ENCODE results near the gene NLRX1.
"Not testable (repeated sequence)": the region's sequence is repeated elsewhere in the genome, so short reads cannot be mapped to it uniquely, and the experiment has no call there.

NLRX1 gene

GRCh38 chr11:119198925-119199324 lies 30.4 kb downstream of the NLRX1 start:
- no peaks in the 10 kb centered on the region for H3K36me3 ChIP-seq (ENCODE audit: insufficient read depth, low read length)
- H3K9ac ChIP-seq (ENCODE audit: low read depth, low read length) = no peak overlapping the region
- H3K27ac ChIP-seq (ENCODE audit: low read depth, low read length) = no peak overlapping the region
- no peak overlapping the region for H3K4me3 ChIP-seq (ENCODE audit: low read length)
- H3K4me1 ChIP-seq (ENCODE audit: insufficient read depth, low read length) = peaks cover 6% of the 10 kb centered on the region
- H3K27me3 ChIP-seq (ENCODE audit: insufficient read depth, low read length) = no peaks in the 10 kb centered on the region
- no peaks in the 10 kb centered on the region for H3K9me3 ChIP-seq (ENCODE audit: insufficient read depth, low read depth, low read length)
- 85% methylated on average over 6 of the region's 6 CpGs for WGBS

- not testable (repeated sequence) for H3K9me3 ChIP-seq (ENCODE audit: insufficient read depth, low read depth, low read length); H3K36me3 ChIP-seq (ENCODE audit: insufficient read depth, low read length); H3K27me3 ChIP-seq (ENCODE audit: insufficient read depth, low read length); H3K4me3 ChIP-seq (ENCODE audit: low read length); H3K9ac ChIP-seq (ENCODE audit: low read depth, low read length); H3K27ac ChIP-seq (ENCODE audit: low read depth, low read length); H3K4me1 ChIP-seq (ENCODE audit: insufficient read depth, low read length)
- WGBS = 92% methylated on average over 5 of the region's 5 CpGs
Observed at GRCh38 chr11:119201236-119201635, 32.7 kb downstream of the NLRX1 start.

- H3K4me3 ChIP-seq (ENCODE audit: low read length) = no peak overlapping the region
- H3K9me3 ChIP-seq (ENCODE audit: insufficient read depth, low read depth, low read length) = no peaks in the 10 kb centered on the region
- no peaks in the 10 kb centered on the region for H3K27me3 ChIP-seq (ENCODE audit: insufficient read depth, low read length)
- no peak overlapping the region for H3K27ac ChIP-seq (ENCODE audit: low read depth, low read length)
- H3K4me1 ChIP-seq (ENCODE audit: insufficient read depth, low read length) = peaks cover 10% of the 10 kb centered on the region
- H3K9ac ChIP-seq (ENCODE audit: low read depth, low read length) = no peak overlapping the region
- no peaks in the 10 kb centered on the region for H3K36me3 ChIP-seq (ENCODE audit: insufficient read depth, low read length)
- 90% methylated on average over 6 of the region's 7 CpGs for WGBS
Observed at GRCh38 chr11:119202554-119202953, 34.0 kb downstream of the NLRX1 start.

GRCh38 chr11:119204066-119204465 lies 35.5 kb downstream of the NLRX1 start:
- no peak overlapping the region for H3K27ac ChIP-seq (ENCODE audit: low read depth, low read length)
- peaks cover 22% of the 10 kb centered on the region for H3K4me1 ChIP-seq (ENCODE audit: insufficient read depth, low read length)

GRCh38 chr11:119205080-119205479 lies 36.6 kb downstream of the NLRX1 start:
- peak overlapping the region; percentile 79 for H3K4me3 ChIP-seq (ENCODE audit: low read length)
- H3K27ac ChIP-seq (ENCODE audit: low read depth, low read length) = no peak overlapping the region
- no peaks in the 10 kb centered on the region for H3K36me3 ChIP-seq (ENCODE audit: insufficient read depth, low read length)
- H3K9me3 ChIP-seq (ENCODE audit: insufficient read depth, low read depth, low read length) = no peaks in the 10 kb centered on the region
- H3K9ac ChIP-seq (ENCODE audit: low read depth, low read length) = no peak overlapping the region
- no peaks in the 10 kb centered on the region for H3K27me3 ChIP-seq (ENCODE audit: insufficient read depth, low read length)
- H3K4me1 ChIP-seq (ENCODE audit: insufficient read depth, low read length) = peaks cover 22% of the 10 kb centered on the region
- WGBS = 50% methylated on average over 9 of the region's 10 CpGs

More at GRCh38 chr11:119204066-119204465, 35.5 kb downstream of the NLRX1 start:
- H3K4me3 ChIP-seq (ENCODE audit: low read length) = no peak overlapping the region
- 96% methylated on average over 9 of the region's 9 CpGs for WGBS
- no peaks in the 10 kb centered on the region for H3K9me3 ChIP-seq (ENCODE audit: insufficient read depth, low read depth, low read length)
- H3K9ac ChIP-seq (ENCODE audit: low read depth, low read length) = no peak overlapping the region
- H3K27me3 ChIP-seq (ENCODE audit: insufficient read depth, low read length) = no peaks in the 10 kb centered on the region
- H3K36me3 ChIP-seq (ENCODE audit: insufficient read depth, low read length) = no peaks in the 10 kb centered on the region

- no peaks in the 10 kb centered on the region for H3K9me3 ChIP-seq (ENCODE audit: insufficient read depth, low read depth, low read length)
- peaks cover 22% of the 10 kb centered on the region for H3K4me1 ChIP-seq (ENCODE audit: insufficient read depth, low read length)
- H3K27me3 ChIP-seq (ENCODE audit: insufficient read depth, low read length) = no peaks in the 10 kb centered on the region
- WGBS = 1% methylated on average over 87 of the region's 88 CpGs
- peak within 1 kb of the TSS; percentile 91 for H3K9ac ChIP-seq (ENCODE audit: low read depth, low read length)
- peak within 1 kb of the TSS; percentile 99 for H3K27ac ChIP-seq (ENCODE audit: low read depth, low read length)
- peak within 1 kb of the TSS; percentile 79 for H3K4me3 ChIP-seq (ENCODE audit: low read length)
- no peaks in the 10 kb centered on the region for H3K36me3 ChIP-seq (ENCODE audit: insufficient read depth, low read length)
Observed at GRCh38 chr11:119205574-119206510, 37.3 kb downstream of the NLRX1 start, which contains the start of gene CBL. Gene CBL (plus strand): TSS chr11:119206339. CDS start chr11:119206418, 79 bp downstream.

GRCh38 chr11:119206511-119207414 lies 38.2 kb downstream of the NLRX1 start:
- 1% methylated on average over 33 of the region's 41 CpGs for WGBS
- Histone ChIP-seq H3K9ac (ENCODE audit: low read depth, low read length) (peak overlapping the region; percentile 91), H3K27ac (ENCODE audit: low read depth, low read length) (peak overlapping the region; percentile 99)

GRCh38 chr11:119207415-119207960 lies 39.0 kb downstream of the NLRX1 start:
- Histone ChIP-seq H3K27me3 (ENCODE audit: insufficient read depth, low read length) (no peaks in the 10 kb centered on the region), H3K9me3 (ENCODE audit: insufficient read depth, low read depth, low read length) (no peaks in the 10 kb centered on the region), H3K4me3 (ENCODE audit: low read length) (peak overlapping the region; percentile 79), H3K27ac (ENCODE audit: low read depth, low read length) (peak overlapping the region; percentile 99; the same call in 1 of the 2 replicates), H3K36me3 (ENCODE audit: insufficient read depth, low read length) (no peaks in the 10 kb centered on the region), H3K4me1 (ENCODE audit: insufficient read depth, low read length) (peaks cover 22% of the 10 kb centered on the region), H3K9ac (ENCODE audit: low read depth, low read length) (peak overlapping the region; percentile 69)
- 36% methylated on average over 7 of the region's 11 CpGs for WGBS

More at GRCh38 chr11:119206511-119207414, 38.2 kb downstream of the NLRX1 start:
- Histone ChIP-seq H3K4me3 (ENCODE audit: low read length) (peak overlapping the region; percentile 79), H3K4me1 (ENCODE audit: insufficient read depth, low read length) (peaks cover 22% of the 10 kb centered on the region), H3K27me3 (ENCODE audit: insufficient read depth, low read length) (no peaks in the 10 kb centered on the region), H3K36me3 (ENCODE audit: insufficient read depth, low read length) (no peaks in the 10 kb centered on the region), H3K9me3 (ENCODE audit: insufficient read depth, low read depth, low read length) (no peaks in the 10 kb centered on the region)

- Histone ChIP-seq H3K27ac (ENCODE audit: low read depth, low read length) (no peak overlapping the region), H3K4me1 (ENCODE audit: insufficient read depth, low read length) (peaks cover 22% of the 10 kb centered on the region)
- 88% methylated on average over 7 of the region's 7 CpGs for WGBS
Observed at GRCh38 chr11:119209186-119209585, 40.7 kb downstream of the NLRX1 start.

GRCh38 chr11:119210050-119210449 lies 41.5 kb downstream of the NLRX1 start:
- Histone ChIP-seq H3K27me3 (ENCODE audit: insufficient read depth, low read length) (no peaks in the 10 kb centered on the region), H3K27ac (ENCODE audit: low read depth, low read length) (no peak overlapping the region), H3K4me3 (ENCODE audit: low read length) (no peak overlapping the region), H3K9ac (ENCODE audit: low read depth, low read length) (no peak overlapping the region), H3K36me3 (ENCODE audit: insufficient read depth, low read length) (no peaks in the 10 kb centered on the region), H3K4me1 (ENCODE audit: insufficient read depth, low read length) (peaks cover 19% of the 10 kb centered on the region), H3K9me3 (ENCODE audit: insufficient read depth, low read depth, low read length) (no peaks in the 10 kb centered on the region)
- whole genome bisulfite sequencing = 80% methylated on average over 3 of the region's 3 CpGs

More at GRCh38 chr11:119209186-119209585, 40.7 kb downstream of the NLRX1 start:
- Histone ChIP-seq H3K4me3 (ENCODE audit: low read length) (0 out of 2 replicates have a peak overlapping the region, but pooled peaks have one; percentile 3), H3K9me3 (ENCODE audit: insufficient read depth, low read depth, low read length) (no peaks in the 10 kb centered on the region), H3K36me3 (ENCODE audit: insufficient read depth, low read length) (no peaks in the 10 kb centered on the region), H3K9ac (ENCODE audit: low read depth, low read length) (no peak overlapping the region), H3K27me3 (ENCODE audit: insufficient read depth, low read length) (no peaks in the 10 kb centered on the region)

Data from HUES64 (cell line).